OCI-LY3 (cell line): ENCODE measurements around the gene ZNF8.

Experiments used
- EZH2phosphoT487 ChIP-seq: fragments of 200-600 bp; shearing (Covaris generic); IDR thresholded peaks from 2 replicates; pipeline ENCODE4 v1.6.1; 2018; ENCODE audit warnings: antibody characterized with exemption, mixed run types, low read depth
- TF ChIP-seq, protein P1 (sequence below): fragments of 200-600, 300-600 bp; sonication (generic); IDR thresholded peaks from 2 replicates; pipeline ENCODE4 v1.5.1; 2014; ENCODE audit warnings: antibody characterized with exemption, low read length, low read depth

DNA sequence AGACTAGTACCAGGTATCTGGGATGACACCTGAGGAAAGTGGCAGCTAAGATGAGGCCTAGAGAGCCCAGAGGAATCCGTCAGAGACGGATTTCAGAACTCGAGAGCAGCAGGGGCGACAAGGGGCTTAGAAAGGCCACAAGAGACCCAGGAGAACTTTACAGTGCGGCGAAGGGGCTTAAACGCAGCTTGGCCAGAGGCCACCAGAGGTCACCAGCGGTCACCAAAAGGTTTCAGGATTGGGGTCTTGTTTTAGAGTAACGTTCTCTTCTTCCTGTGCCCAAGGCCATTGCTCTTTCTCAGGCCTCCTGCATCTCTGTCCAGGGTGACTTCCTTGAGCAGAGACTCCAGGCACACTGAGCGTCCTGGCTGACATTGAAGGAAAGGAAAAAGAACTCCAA, 50.2 kb downstream of the ZNF8 start:
- no peak for TF ChIP-seq EZH2phosphoT487
- TF ChIP-seq, protein P1, sequence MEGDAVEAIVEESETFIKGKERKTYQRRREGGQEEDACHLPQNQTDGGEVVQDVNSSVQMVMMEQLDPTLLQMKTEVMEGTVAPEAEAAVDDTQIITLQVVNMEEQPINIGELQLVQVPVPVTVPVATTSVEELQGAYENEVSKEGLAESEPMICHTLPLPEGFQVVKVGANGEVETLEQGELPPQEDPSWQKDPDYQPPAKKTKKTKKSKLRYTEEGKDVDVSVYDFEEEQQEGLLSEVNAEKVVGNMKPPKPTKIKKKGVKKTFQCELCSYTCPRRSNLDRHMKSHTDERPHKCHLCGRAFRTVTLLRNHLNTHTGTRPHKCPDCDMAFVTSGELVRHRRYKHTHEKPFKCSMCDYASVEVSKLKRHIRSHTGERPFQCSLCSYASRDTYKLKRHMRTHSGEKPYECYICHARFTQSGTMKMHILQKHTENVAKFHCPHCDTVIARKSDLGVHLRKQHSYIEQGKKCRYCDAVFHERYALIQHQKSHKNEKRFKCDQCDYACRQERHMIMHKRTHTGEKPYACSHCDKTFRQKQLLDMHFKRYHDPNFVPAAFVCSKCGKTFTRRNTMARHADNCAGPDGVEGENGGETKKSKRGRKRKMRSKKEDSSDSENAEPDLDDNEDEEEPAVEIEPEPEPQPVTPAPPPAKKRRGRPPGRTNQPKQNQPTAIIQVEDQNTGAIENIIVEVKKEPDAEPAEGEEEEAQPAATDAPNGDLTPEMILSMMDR = peak; percentile 61
